Measurements from ENCODE around the gene MREG.
A peak's percentile ranks its signal among the peaks of the same experiment; 100 is the strongest.
"Not testable (repeated sequence)": the region's sequence is repeated elsewhere in the genome, so short reads cannot be mapped to it uniquely, and the experiment has no call there.

Gene MREG

DNA sequence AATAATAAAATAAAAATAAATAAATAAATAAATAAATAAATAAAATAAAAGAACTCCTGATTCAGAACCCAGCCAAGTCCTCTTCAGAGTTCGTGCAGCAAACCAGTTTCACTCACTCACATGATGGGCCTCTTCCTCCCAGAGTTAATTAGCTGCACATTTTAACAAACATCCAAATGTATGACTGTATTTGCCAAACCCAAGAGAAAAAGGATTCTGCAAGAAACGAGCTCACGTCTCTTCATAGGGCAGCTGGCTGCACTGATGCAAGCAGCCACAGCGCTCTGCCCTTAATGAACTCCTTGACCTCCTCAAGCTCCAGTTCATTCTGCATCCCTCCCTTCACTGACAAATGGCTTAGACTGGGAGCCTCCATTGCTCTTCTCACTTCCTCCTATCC, 55.1 kb downstream of the MREG start:
- no peak overlapping the region for H3K4me3 ChIP-seq (ENCODE audit: low read depth, low read length)
- TF ChIP-seq, protein P1, sequence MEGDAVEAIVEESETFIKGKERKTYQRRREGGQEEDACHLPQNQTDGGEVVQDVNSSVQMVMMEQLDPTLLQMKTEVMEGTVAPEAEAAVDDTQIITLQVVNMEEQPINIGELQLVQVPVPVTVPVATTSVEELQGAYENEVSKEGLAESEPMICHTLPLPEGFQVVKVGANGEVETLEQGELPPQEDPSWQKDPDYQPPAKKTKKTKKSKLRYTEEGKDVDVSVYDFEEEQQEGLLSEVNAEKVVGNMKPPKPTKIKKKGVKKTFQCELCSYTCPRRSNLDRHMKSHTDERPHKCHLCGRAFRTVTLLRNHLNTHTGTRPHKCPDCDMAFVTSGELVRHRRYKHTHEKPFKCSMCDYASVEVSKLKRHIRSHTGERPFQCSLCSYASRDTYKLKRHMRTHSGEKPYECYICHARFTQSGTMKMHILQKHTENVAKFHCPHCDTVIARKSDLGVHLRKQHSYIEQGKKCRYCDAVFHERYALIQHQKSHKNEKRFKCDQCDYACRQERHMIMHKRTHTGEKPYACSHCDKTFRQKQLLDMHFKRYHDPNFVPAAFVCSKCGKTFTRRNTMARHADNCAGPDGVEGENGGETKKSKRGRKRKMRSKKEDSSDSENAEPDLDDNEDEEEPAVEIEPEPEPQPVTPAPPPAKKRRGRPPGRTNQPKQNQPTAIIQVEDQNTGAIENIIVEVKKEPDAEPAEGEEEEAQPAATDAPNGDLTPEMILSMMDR (IDR thresholded peaks at IDR 0.05; ENCODE audit: low read depth, low read length), result no peak

- H3K4me3 ChIP-seq (ENCODE audit: low read depth, low read length), result not testable (repeated sequence)
Measured at GRCh38 chr2:215957354-215958122, 55.8 kb downstream of the MREG start.

- TF ChIP-seq, protein P1 (IDR thresholded peaks at IDR 0.05; ENCODE audit: low read depth, low read length), result no peak
- H3K4me3 ChIP-seq (ENCODE audit: low read depth, low read length), result no peak overlapping the region
Measured at GRCh38 chr2:215952860-215953637, 60.3 kb downstream of the MREG start.

- TF ChIP-seq, protein P1 (IDR thresholded peaks at IDR 0.05; ENCODE audit: low read depth, low read length), result no peak
- H3K4me3 ChIP-seq (ENCODE audit: low read depth, low read length), result no peak overlapping the region
Measured at GRCh38 chr2:215951558-215951957, 61.8 kb downstream of the MREG start.

DNA sequence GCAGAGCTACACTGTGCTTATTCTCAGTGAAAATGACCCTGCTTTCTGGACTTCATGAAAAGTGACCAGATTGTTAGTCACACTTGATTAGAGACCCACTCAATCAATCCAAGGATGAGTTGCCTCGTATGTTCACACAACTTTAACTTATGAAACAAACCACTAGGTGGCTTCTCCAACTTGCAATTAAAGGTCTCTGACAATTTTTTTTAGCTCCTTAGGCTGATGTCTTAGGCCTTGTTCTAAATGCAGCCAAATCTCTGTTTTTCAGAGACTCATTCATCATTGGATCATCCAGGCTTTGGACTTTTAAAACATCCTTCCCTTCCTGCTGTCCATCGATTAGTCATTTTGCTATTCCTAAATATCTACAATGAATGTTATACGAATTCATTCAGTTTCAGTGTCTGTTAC, 63.4 kb downstream of the MREG start:
- TF ChIP-seq, protein P1 (IDR thresholded peaks at IDR 0.05; ENCODE audit: low read depth, low read length), result peak; percentile 10; the same call in 1 of the 2 replicates
- no peak overlapping the region for H3K4me3 ChIP-seq (ENCODE audit: low read depth, low read length)

GRCh38 chr2:215948051-215948450, 65.3 kb downstream of the MREG start:
- no peak overlapping the region for H3K4me3 ChIP-seq (ENCODE audit: low read depth, low read length)
- TF ChIP-seq, protein P1 (IDR thresholded peaks at IDR 0.05; ENCODE audit: low read depth, low read length), result no peak

GRCh38 chr2:215946586-215946985, 66.8 kb downstream of the MREG start:
- TF ChIP-seq, protein P1 (IDR thresholded peaks at IDR 0.05; ENCODE audit: low read depth, low read length), result no peak
- H3K4me3 ChIP-seq (ENCODE audit: low read depth, low read length), result no peak overlapping the region

Measured in WI38 (cell line).